ENCODE data around the gene ZBTB2.
A peak's percentile ranks its signal among the peaks of the same experiment; 100 is the strongest.
"Not testable (repeated sequence)": the region's sequence is repeated elsewhere in the genome, so short reads cannot be mapped to it uniquely, and the experiment has no call there.

The ZBTB2 gene

DNA sequence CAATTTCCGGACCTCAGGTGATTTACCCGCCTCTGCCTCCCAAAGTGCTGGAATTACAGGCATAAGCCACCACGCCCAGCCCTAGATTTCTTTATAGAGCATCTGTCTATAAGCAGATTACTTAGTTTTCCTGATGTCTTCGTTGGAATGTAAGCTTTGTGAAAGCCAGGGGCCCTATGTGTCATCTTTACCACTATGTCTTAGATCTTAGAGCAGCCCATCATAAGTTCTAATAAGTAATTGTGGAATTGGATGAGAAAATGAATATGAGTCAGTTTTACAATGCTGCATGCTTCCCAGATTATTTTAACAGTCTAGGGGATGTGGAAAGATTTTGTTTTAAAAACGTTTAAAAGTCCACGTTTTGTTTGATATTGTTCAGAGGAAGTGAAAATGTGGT lies 9.1 kb upstream of the ZBTB2 start:
- no peak for DNase-seq

- DNase-seq, result no peak
Measured at GRCh38 chr6:151399679-151400078, 8.3 kb upstream of the ZBTB2 start.

DNA sequence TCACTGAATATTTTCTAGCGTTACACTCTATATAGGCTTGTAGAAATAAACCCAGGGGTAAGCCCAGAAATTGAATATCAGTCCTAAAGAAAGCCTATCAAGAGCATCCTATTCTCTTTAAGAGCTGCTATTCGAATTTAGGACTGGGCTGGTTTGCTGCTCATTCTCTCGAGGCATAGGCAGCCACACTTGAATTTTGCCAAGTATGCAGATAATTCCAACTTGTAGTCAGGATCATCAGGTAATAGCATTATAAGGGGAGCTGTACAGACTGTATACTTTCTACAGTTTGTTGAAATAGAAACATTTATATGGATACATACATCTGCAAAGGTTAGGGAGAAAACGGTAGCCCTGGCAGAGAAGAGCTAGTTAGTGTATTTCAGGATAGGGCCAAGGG lies 2.1 kb upstream of the ZBTB2 start:
- no peak for DNase-seq

GRCh38 chr6:151392427-151392826 lies 1.1 kb upstream of the ZBTB2 start:
- DNase-seq, result no peak

- DNase-seq, result peak; percentile 55
Measured at GRCh38 chr6:151390851-151391470, 398 bp downstream of the ZBTB2 start.

DNA sequence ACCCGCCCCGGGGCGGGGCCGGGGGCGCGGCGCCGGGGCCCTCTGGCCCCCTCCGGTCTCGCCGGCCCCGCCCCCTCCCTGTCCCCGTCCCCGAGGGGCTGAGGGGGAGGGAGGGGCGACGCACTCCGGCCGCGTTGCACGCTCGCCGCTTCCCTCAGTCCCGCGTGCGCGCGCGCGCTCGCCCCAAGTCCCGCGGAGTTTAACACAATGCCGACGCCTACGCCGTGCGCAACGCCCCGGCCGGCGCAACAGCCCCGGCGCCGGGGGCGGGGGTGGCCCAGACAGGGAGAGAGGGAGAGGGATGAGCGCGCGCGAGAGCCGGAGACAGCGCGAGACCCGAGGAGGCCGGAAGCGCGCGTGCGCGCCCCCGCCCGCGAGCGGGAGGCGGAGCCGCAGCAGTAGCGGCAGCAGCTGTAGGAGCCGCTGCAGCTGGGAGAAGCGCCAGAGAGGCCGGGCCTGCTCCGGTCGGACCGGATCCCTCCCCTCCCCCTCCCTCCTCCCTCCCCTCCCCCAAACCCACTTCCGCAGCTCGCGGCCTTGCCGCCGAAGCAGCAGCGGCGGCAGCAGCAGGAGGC lies 996 bp downstream of the ZBTB2 start:
- peak; percentile 98 for DNase-seq

GRCh38 chr6:151389618-151390275 lies 1.6 kb downstream of the ZBTB2 start:
- DNase-seq, result no peak

DNA sequence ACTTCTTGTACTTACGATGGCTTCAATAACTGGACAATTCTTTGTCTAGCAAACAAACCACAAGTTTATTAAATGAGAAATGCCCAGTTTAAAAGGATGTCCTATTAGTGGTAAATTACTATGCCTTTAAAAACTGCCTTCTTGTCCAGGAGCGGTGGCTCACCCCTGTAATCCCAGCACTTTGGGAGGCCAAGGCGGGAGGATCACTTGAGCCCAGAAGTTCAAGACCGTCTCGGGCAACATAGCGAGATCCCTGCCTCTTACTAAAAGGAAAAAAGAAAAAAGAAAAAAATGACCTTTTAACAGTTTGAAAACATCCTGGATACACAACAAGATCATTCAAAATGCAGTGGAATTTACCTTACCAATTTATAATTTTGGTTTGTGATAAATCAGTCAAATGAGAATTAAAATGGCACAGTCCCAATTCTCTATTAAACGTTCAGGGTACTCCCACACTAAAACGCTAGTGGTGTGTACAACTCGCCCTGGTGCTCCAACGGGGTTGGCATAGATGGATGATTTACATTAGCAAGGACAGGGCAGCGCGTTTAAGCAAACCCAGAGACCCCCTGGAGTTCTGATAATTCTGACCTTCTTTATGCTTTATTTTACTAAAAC lies 2.3 kb downstream of the ZBTB2 start:
- DNase-seq, result peak; percentile 8

DNA sequence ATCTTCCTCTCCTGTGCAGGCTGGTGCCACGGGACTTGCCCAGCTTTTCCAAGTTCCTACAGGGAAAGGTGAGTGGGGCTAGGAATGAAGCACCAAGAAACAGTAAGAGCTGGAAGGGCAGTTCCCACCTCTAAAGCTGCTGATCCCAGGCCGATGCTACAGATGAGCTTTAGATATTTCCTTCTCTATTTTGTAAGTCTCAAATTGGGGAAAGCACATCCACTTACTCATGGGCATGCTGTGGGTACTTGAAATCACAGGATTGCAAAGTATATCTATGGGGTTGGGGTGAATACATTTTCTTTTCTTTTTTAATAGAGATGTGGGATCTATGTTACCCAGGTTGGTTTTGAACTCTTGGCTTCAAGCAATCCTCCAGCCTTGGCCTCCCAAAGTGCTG lies 3.1 kb downstream of the ZBTB2 start:
- no peak for DNase-seq

GRCh38 chr6:151387175-151387970 lies 4.0 kb downstream of the ZBTB2 start:
- no peak for DNase-seq

DNA sequence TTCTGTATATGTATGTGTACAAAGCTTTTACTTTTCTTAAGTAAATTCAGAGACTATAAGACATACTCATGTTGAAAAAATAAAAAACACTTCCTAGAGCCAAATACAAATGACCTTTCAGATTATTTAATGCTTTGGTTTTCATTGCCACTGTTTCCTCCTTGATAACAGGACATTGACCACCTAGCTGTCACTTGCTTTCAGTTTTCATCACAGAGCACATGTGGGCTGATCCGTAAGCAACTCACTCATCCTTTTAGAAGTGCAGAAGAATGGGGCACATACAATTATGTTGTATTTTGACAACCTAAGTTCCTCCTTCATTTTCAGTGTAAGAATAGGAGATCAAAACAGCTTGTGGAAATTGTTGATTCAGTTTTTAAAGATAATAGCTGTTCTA lies 6.2 kb downstream of the ZBTB2 start:
- no peak for DNase-seq

- DNase-seq, result no peak
Measured at GRCh38 chr6:151384151-151384550, 7.2 kb downstream of the ZBTB2 start.

GRCh38 chr6:151382631-151383030 lies 8.7 kb downstream of the ZBTB2 start:
- DNase-seq, result not testable (repeated sequence)

- DNase-seq, result no peak
Measured at GRCh38 chr6:151381722-151382121, 9.6 kb downstream of the ZBTB2 start.

- DNase-seq, result no peak
Measured at GRCh38 chr6:151380848-151381205, 10.5 kb downstream of the ZBTB2 start.

GRCh38 chr6:151379933-151380847 lies 11.2 kb downstream of the ZBTB2 start:
- no peak for DNase-seq

- DNase-seq, result no peak
Measured at GRCh38 chr6:151377095-151377494, 14.3 kb downstream of the ZBTB2 start.

DNA sequence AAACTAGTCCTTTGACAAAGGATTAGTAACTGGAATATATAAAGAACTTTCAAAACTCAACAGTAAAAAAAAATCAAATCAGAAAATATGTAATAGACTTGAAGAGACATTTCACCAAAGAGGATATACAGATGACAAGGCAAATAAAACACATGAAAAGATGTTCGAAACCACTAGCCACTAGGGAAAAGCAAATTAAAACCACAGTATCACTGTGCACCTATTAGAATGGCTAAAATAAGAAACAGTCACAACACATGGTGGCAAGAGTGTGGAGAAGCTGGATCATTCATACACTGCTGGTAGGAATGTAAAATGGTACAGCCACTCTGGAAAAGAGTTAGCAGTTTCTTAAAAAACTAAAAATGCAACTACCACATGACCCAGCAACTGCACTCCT lies 14.9 kb downstream of the ZBTB2 start:
- DNase-seq, result no peak

DNA sequence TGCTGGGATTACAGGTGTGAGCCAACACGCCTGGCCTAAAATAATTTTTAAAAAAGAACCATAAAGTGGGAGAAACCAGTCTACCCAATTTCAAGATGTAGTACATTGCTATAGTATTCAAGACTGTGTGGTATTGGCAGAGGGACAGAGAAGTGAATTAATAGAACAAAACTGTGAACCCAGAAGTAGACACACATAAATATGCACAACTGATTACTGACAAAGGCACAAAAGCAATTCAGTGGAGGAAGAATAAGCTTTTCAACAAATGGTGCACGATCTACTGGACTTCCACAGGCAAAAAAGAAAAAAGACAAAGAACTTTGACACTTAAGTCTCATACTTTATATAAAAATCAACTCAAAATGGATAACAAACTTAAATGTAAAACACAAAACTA lies 15.5 kb downstream of the ZBTB2 start:
- DNase-seq, result no peak

GRCh38 chr6:151374036-151374683 lies 17.2 kb downstream of the ZBTB2 start:
- DNase-seq, result no peak

DNA sequence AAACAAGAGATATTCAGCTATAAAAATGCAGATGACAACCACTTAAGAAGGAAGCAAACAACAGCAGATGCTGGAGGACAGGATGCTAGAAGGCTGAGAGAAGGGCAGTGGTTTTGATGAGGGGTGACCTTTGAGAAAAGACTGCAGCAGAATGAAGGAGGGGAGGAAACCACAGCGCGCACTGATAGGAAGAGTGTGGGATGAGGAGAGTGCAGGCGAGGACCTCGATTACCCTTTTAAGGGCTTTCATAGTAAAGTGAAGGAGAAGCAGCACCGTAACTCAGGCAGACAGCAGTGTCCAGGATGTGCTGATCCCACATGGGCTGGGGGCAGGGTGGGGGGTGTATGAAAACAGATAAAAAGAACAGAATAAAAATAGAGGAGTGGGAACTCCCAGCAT lies 19.2 kb downstream of the ZBTB2 start:
- DNase-seq, result no peak
